GM04504 (cell line): Measurements from ENCODE around the gene SLC6A1.

Experiments
- DNase-seq: peaks from one replicate; pipeline ENCODE4 v3.0.0-alpha.2; 2012; ENCODE audit warnings: low read depth

SLC6A1 gene

DNA sequence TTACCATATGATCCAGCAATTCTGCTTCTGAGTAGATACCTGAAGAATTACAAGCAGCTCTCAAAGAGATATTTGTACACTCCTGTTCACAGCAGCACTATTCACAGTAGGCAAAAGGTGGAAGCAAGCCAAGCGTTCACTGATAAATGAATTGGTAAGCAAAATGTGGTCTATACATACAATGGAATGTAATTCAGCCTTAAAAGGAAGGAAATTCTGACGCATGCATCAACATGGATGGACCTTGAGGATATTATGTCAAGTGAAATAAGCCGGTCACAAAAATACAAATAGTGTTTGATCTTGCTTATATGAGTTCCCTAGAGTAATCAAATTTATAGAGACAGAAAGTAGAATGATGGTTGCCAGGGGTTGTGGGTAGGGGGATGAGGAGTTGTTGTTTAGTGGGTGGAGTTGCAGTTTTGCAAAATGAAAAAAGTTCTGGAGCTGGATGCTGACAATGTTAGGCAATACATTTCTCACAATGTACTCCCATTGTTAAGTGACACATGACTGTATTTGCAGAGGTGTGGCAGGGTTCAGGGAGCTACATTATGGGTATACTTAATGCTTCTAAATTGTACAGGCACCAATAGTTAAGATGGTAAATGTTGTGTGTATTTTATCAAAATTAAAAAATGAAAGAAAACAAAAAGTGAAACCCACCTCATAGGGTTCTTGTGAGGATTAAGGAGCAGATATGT, 26.7 kb downstream of the SLC6A1 start:
- DNase-seq = no peak

DNA sequence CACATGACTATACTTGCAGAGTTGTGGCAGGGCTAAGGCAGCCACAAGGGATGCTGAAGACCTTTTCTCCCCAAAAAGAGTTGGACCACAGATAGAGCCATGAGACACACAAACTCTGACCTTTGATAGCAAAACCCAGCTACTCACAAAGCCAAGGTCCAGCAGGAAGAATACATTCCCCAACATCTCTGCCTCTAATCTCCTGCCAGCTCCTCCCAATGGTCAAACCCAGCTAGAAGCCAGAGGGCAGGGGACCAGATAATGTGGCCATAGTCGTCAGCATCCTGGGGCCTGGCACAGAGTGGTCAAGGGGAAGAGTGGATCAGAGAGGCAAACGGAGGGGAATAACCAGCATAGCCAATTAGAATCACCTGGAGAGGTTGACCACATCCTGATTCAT, 28.2 kb downstream of the SLC6A1 start:
- no peak for DNase-seq

DNA sequence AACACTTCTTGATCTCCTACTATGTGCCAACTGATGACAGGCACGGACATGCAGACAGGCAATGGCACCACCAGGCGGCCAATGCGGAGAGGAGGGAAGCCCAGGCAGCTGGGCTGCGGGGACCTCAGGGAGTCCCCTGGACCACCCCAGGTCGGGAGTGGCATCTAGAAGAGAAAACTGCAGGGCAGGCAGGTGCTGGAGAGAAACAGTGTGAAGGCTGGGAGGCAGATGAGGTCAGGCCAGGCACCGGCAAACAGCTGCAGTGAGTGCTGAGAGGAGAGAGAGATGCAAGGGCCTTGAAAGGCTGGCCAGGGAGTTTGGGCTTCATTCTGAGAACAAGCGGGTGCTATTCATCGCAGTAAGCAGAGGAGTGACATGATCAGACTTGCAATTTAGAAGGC, 29.1 kb downstream of the SLC6A1 start:
- DNase-seq = no peak

GRCh38 chr3:11022115-11022514, 29.6 kb downstream of the SLC6A1 start:
- no peak for DNase-seq

GRCh38 chr3:11024181-11024580, 31.6 kb downstream of the SLC6A1 start:
- DNase-seq = no peak

DNA sequence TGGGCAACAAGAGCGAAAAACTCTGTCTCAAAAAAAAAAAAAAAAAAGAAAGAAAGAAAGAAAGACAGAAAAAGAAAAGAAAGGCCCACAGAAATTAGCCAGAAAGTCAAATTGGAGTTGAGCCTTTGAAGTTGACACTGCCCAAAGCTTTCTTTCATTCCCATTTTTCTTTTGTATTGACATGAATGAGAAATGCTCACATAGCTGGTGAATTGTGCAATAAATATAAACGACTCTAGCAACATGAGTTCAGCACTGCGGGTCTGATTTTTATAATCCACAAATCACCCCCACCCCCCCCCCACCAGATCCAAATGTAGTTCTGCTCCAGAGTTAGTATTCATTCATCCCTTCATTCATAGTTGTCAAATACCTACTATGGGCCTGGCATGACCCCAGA, 37.4 kb downstream of the SLC6A1 start:
- no peak for DNase-seq

GRCh38 chr3:11033871-11034270, 41.3 kb downstream of the SLC6A1 start:
- DNase-seq = no peak

- DNase-seq = no peak
Measured at GRCh38 chr3:11034309-11034985, 41.9 kb downstream of the SLC6A1 start.

GRCh38 chr3:11035757-11036505, 43.4 kb downstream of the SLC6A1 start:
- no peak for DNase-seq

GRCh38 chr3:11037241-11037873, 44.8 kb downstream of the SLC6A1 start:
- DNase-seq = no peak

DNA sequence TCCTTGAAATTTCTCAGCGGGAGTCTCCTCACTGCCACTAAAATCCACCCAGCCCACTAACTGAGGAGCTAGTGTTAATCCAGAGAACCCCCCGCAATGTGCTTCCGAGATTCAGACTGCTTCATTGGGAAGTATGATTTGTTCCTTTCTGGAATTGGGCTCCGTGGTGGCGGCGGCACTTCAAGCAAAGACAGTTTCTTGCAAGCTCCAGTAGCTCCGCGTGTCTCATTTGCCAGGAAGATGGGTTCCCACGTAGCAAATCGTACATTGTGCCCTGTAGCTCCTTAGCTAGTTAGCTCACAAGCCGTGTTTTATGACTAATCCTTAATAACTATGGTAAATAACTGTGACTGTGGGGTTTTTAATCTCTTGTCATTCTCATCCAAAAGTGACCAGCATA, 45.4 kb downstream of the SLC6A1 start:
- no peak for DNase-seq

GRCh38 chr3:11045536-11045935, 53.0 kb downstream of the SLC6A1 start:
- DNase-seq = no peak

GRCh38 chr3:11047500-11047899, 55.0 kb downstream of the SLC6A1 start:
- no peak for DNase-seq

GRCh38 chr3:11050666-11051323, 58.2 kb downstream of the SLC6A1 start:
- DNase-seq = no peak

- DNase-seq = no peak
Measured at GRCh38 chr3:11053926-11054503, 61.5 kb downstream of the SLC6A1 start.

DNA sequence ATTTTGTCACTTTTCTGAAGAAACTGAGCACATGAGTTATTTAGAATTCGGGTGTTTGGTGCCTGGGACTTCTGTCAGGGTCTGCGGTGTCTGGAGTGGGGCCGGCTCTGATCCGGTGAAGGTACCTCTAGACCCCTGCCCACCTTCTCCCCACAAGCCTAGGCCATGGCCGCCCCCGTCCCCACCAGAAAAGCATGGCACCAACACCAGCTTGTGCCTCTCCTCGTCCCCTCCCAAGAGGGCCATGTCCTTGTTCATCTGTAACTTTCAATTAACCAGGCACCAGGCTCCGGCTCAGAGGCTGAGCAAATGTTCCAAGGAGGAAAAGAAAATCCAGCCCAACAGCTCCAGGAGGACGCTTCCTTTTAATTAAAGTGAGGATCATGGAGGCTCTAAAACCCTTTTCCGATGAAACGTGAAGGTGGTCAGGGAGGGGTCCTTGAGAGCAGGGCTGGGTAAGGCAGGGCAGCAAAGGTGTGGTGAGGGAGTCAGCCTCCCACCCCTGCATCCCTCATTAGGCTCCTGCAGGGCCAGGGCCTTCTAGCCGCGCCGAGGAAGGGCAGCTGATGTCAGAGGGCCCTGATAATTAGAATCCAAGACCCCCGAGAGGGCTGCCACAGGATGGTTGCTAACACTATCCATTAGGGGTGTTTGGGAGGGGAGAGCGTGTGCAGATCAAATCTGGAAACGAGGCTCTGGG, 62.3 kb downstream of the SLC6A1 start:
- DNase-seq = no peak

- no peak for DNase-seq
Measured at GRCh38 chr3:11055496-11055895, 62.9 kb downstream of the SLC6A1 start.

DNA sequence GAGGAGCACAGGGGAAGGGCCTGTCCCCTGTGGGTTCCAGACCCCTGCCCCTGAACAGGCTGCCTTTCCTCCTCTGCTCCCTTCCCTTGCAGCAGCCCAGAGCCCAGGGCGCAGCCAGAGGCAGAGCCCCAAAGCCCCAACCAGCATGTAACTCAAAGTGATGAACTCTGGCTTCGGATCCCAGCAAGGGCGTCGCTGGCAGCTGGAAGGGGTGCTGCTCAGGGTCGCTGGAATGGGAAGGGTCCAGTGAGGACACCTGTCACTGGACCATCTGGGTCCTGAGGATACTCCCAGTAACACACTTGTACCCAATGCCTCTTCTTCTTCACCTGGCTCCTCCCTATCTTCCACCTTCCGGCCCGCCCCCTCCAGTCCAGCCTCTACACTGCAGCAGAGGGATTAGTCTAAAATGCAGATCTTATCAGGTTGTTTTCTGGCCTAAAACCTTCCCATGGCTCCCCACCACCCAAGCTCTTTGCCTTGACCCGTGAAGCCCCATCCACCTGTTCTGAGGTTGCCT, 64.0 kb downstream of the SLC6A1 start:
- no peak for DNase-seq

GRCh38 chr3:11057655-11058054, 65.1 kb downstream of the SLC6A1 start:
- DNase-seq = no peak

GRCh38 chr3:11059090-11059798, 66.7 kb downstream of the SLC6A1 start:
- peak; percentile 38 for DNase-seq
